ENCODE results near the gene CHGA. TPM values are rescaled to one million over a fixed set of nuclear protein-coding genes. Genes with fewer than 3 reads are reported as not detected.

The CHGA gene
- total and polyA plus RNA-seq, 2 of the 13 experiments (the other 11 are each of a cell fraction or from before 2014, with no cell fraction given) = not detected

DNA sequence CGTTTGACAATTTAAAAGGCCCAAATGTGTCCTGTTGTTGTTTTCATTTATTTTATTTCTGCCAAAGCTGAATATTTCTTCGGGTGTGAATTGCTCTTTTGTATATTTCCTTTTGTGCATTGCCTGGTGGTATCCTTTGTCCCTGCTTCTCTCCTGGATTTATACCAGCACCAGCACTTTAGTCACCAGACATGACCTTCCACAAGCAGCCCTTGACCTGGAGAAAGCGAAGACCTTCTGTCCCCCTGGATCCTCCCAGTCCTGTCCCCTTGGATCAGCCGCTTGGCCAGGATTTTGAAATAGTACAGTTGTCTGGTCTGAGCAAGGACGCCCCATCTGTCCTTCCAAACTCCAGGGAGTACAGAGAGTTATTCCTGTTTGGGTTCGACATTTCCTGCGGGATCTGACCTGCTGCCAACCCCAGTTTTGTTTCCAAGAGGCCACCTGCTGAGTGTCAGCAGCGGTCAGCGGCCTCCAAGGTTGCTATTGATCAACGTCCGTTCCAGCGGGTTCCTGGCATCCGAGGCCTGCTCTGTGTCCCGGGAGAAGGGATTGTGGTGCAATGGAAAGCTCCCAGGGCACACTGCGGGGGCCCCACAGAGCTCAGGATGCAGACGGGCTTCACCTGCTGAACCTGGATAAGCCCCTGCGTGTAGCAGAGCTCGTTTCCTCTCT is 45.1 kb upstream of the CHGA start (continued):
- TF ChIP-seq, protein P1, sequence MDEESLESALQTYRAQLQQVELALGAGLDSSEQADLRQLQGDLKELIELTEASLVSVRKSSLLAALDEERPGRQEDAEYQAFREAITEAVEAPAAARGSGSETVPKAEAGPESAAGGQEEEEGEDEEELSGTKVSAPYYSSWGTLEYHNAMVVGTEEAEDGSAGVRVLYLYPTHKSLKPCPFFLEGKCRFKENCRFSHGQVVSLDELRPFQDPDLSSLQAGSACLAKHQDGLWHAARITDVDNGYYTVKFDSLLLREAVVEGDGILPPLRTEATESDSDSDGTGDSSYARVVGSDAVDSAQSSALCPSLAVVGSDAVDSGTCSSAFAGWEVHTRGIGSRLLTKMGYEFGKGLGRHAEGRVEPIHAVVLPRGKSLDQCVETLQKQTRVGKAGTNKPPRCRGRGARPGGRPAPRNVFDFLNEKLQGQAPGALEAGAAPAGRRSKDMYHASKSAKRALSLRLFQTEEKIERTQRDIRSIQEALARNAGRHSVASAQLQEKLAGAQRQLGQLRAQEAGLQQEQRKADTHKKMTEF (CRISPR knock-in tag; IDR thresholded peaks at IDR 0.05) = peak; percentile 71; the same call in 1 of the 2 replicates
- TF ChIP-seq ZNF224 (CRISPR knock-in tag; IDR thresholded peaks at IDR 0.05) (no peak), ZNF747 (CRISPR knock-in tag; IDR thresholded peaks at IDR 0.05; ENCODE audit: borderline replicate concordance) (no peak), CBX2 (IDR thresholded peaks at IDR 0.05; ENCODE audit: low read depth, low read length) (no peak), CBX2 (CRISPR knock-in tag; IDR thresholded peaks at IDR 0.05; ENCODE audit: low read depth) (no peak), TCF7L2 (IDR thresholded peaks at IDR 0.05; ENCODE audit: low read depth, low read length) (no peak), RAD51 (IDR thresholded peaks at IDR 0.05; ENCODE audit: borderline replicate concordance) (no peak), ZNF616 (CRISPR knock-in tag; IDR thresholded peaks at IDR 0.05; ENCODE audit: low read depth) (no peak), HHEX (CRISPR knock-in tag; IDR thresholded peaks at IDR 0.05) (no peak), ZBTB7B (CRISPR knock-in tag; IDR thresholded peaks at IDR 0.05) (0 out of 2 replicates have a peak, but pooled peaks have one; percentile 43), ZNF782 (CRISPR knock-in tag; IDR thresholded peaks at IDR 0.05; ENCODE audit: borderline replicate concordance) (no peak), ZNF713 (CRISPR knock-in tag; IDR thresholded peaks at IDR 0.05) (no peak), ZNF563 (CRISPR knock-in tag; IDR thresholded peaks at IDR 0.05) (no peak), GLI4 (CRISPR knock-in tag; IDR thresholded peaks at IDR 0.05; ENCODE audit: borderline replicate concordance) (no peak), SOX6 (IDR thresholded peaks at IDR 0.05) (no peak), SOX6 (CRISPR knock-in tag; IDR thresholded peaks at IDR 0.05) (peak; percentile 75), RARG (CRISPR knock-in tag; IDR thresholded peaks at IDR 0.05; ENCODE audit: low read depth) (no peak), ARNT2 (CRISPR knock-in tag; IDR thresholded peaks at IDR 0.05; ENCODE audit: low read depth) (peak; percentile 24; the same call in 1 of the 2 replicates), NFE2L2 (IDR thresholded peaks at IDR 0.05; ENCODE audit: low read length) (no peak), RFX5 (IDR thresholded peaks at IDR 0.05; ENCODE audit: low read depth, low read length) (no peak), RBFOX2 (IDR thresholded peaks at IDR 0.05; ENCODE audit: low read depth, low read length) (no peak)
- TF ChIP-seq, protein P2, sequence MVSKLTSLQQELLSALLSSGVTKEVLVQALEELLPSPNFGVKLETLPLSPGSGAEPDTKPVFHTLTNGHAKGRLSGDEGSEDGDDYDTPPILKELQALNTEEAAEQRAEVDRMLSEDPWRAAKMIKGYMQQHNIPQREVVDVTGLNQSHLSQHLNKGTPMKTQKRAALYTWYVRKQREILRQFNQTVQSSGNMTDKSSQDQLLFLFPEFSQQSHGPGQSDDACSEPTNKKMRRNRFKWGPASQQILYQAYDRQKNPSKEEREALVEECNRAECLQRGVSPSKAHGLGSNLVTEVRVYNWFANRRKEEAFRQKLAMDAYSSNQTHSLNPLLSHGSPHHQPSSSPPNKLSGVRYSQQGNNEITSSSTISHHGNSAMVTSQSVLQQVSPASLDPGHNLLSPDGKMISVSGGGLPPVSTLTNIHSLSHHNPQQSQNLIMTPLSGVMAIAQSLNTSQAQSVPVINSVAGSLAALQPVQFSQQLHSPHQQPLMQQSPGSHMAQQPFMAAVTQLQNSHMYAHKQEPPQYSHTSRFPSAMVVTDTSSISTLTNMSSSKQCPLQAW (CRISPR knock-in tag; IDR thresholded peaks at IDR 0.05) = 0 out of 2 replicates have a peak, but pooled peaks have one; percentile 45
- TF ChIP-seq, protein P3, sequence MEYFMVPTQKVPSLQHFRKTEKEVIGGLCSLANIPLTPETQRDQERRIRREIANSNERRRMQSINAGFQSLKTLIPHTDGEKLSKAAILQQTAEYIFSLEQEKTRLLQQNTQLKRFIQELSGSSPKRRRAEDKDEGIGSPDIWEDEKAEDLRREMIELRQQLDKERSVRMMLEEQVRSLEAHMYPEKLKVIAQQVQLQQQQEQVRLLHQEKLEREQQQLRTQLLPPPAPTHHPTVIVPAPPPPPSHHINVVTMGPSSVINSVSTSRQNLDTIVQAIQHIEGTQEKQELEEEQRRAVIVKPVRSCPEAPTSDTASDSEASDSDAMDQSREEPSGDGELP (IDR thresholded peaks at IDR 0.05; ENCODE audit: borderline replicate concordance, low read depth) = peak; percentile 46; the same call in 1 of the 2 replicates
- TF ChIP-seq, protein P4, sequence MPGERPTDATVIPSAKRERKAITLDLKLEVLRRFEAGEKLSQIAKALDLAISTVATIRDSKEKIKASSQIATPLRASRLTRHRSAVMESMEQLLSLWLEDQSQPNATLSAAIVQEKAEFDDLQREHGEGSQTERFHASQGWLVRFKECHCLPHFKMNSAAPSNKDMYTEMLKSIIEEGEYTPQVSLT (CRISPR knock-in tag; IDR thresholded peaks at IDR 0.05; ENCODE audit: borderline replicate concordance, low read depth) = no peak
